Left ventricle myocardium superior (tissue), 1 donor: ENCODE measurements around the gene KCNN4. TPM values are rescaled to one million over a fixed set of nuclear protein-coding genes. Genes with fewer than 3 reads are reported as not detected.

ENCODE experiments used
- ATAC-seq: fragments of 200-7000 bp; cut with Tn5 transposase; one replicate; pipeline ENCODE4 v1.9.1; 2020; ENCODE audit warnings: mild to moderate bottlenecking, moderate library complexity
- DNase-seq: peaks from one replicate; pipeline ENCODE4 v3.0.0-alpha.2; 2020
- intact Hi-C: fragments of 100-400 bp; cut with micrococcal nuclease; formaldehyde crosslinking; loops from one replicate; pipeline ENCODE4 v1.11.0; 2022
- total RNA-seq: library from RNA; stranded (reverse); fragmentation: NEBNext Ultra II Directional; extraction: Animal tissue kit (Norgen Biotek cat#: 25700); gene quantifications from one replicate; pipeline ENCODE4 v1.2.1, GENCODE V29; 2021
- donor health status: DM: no; HTN: yes; CAD: no; lungs with severe emphysema.

KCNN4 gene
- total RNA-seq, 1 donor from 2014 or later, result 0.50 TPM

- ATAC-seq (peak; percentile 96), DNase-seq (peak; percentile 99)
- intact Hi-C loops, result no loop called here
Observed at GRCh38 chr19:43754503-43755255, 26.1 kb downstream of the KCNN4 start, which contains the start of gene SMG9. TSS of gene SMG9 (minus strand) at chr19:43754962. CDS start at chr19:43750741, 4,221 bp downstream.

- no peak for DNase-seq
- ATAC-seq, result no peak
- intact Hi-C loops, result no loop called here
Observed at GRCh38 chr19:43754253-43754502, 26.6 kb downstream of the KCNN4 start.

- intact Hi-C loops, result no loop called here
- no peak for ATAC-seq
- no peak for DNase-seq
Observed at GRCh38 chr19:43752287-43752875, 28.4 kb downstream of the KCNN4 start.

- ATAC-seq, result no peak
- intact Hi-C loops, result no loop called here
- no peak for DNase-seq
Observed at GRCh38 chr19:43751466-43752220, 29.1 kb downstream of the KCNN4 start.

- intact Hi-C loops, result loop anchor here (5.0 kb wide), 1 partner anchor 37 kb away; no protein-coding TSS in a partner anchor
- ATAC-seq, result no peak
- DNase-seq, result no peak
Observed at GRCh38 chr19:43749898-43750297, 30.9 kb downstream of the KCNN4 start.

- ATAC-seq (no peak), DNase-seq (no peak)
- intact Hi-C loops, result loop anchor here (5.0 kb wide), 1 partner anchor 38 kb away; no protein-coding TSS in a partner anchor
Observed at GRCh38 chr19:43749152-43749551, 31.6 kb downstream of the KCNN4 start.

- ATAC-seq (no peak), DNase-seq (no peak)
- intact Hi-C loops, result loop anchor here (5.0 kb wide), 1 partner anchor 39 kb away; no protein-coding TSS in a partner anchor
Observed at GRCh38 chr19:43748685-43749084, 32.1 kb downstream of the KCNN4 start.

GRCh38 chr19:43748205-43748594 lies 32.6 kb downstream of the KCNN4 start:
- DNase-seq (no peak), ATAC-seq (no peak)
- intact Hi-C loops, result loop anchor here (5.0 kb wide), 1 partner anchor 39 kb away; no protein-coding TSS in a partner anchor

GRCh38 chr19:43747557-43748204 lies 33.1 kb downstream of the KCNN4 start:
- intact Hi-C loops, result loop anchor here (5.0 kb wide), 1 partner anchor 40 kb away; no protein-coding TSS in a partner anchor
- no peak for ATAC-seq
- DNase-seq, result no peak

- no peak for DNase-seq
- no peak for ATAC-seq
- intact Hi-C loops, result no loop called here
Observed at GRCh38 chr19:43743059-43743458, 37.7 kb downstream of the KCNN4 start.

- intact Hi-C loops, result no loop called here
- DNase-seq (no peak), ATAC-seq (peak; percentile 84)
Observed at GRCh38 chr19:43741075-43741825, 39.5 kb downstream of the KCNN4 start.

- ATAC-seq (peak; percentile 9), DNase-seq (no peak)
- intact Hi-C loops, result no loop called here
Observed at GRCh38 chr19:43739439-43740235, 41.1 kb downstream of the KCNN4 start.

- DNase-seq, result no peak
- intact Hi-C loops, result no loop called here
- peak; percentile 50 for ATAC-seq
Observed at GRCh38 chr19:43738780-43739211, 42.0 kb downstream of the KCNN4 start.

GRCh38 chr19:43735957-43736356 lies 44.8 kb downstream of the KCNN4 start:
- DNase-seq (no peak), ATAC-seq (no peak)
- intact Hi-C loops, result no loop called here

- intact Hi-C loops, result no loop called here
- ATAC-seq (no peak), DNase-seq (no peak)
Observed at GRCh38 chr19:43735013-43735412, 45.8 kb downstream of the KCNN4 start.

- ATAC-seq (no peak), DNase-seq (no peak)
- intact Hi-C loops, result no loop called here
Observed at GRCh38 chr19:43731846-43732245, 48.9 kb downstream of the KCNN4 start.

- ATAC-seq (no peak), DNase-seq (no peak)
- intact Hi-C loops, result no loop called here
Observed at GRCh38 chr19:43731346-43731745, 49.4 kb downstream of the KCNN4 start.

- DNase-seq (no peak), ATAC-seq (no peak)
- intact Hi-C loops, result no loop called here
Observed at GRCh38 chr19:43729919-43730318, 50.9 kb downstream of the KCNN4 start.
